Activated CD4-positive, CD25-positive, alpha-beta regulatory T cell treated with anti-CD3 and anti-CD28 coated beads, Interleukin-2, amount 50 U/mL, for 24 hours (primary cell): ENCODE measurements around the gene DTX1.

Experiments used
- ATAC-seq, 2 donors: fragments of 150-1000 bp; cut with Tn5 transposase; one replicate each; pipeline ENCODE4 v1.10.0; 2021; ENCODE audit warnings: mild to moderate bottlenecking in 1 of 2, moderate library complexity in 1 of 2

DTX1 gene

DNA sequence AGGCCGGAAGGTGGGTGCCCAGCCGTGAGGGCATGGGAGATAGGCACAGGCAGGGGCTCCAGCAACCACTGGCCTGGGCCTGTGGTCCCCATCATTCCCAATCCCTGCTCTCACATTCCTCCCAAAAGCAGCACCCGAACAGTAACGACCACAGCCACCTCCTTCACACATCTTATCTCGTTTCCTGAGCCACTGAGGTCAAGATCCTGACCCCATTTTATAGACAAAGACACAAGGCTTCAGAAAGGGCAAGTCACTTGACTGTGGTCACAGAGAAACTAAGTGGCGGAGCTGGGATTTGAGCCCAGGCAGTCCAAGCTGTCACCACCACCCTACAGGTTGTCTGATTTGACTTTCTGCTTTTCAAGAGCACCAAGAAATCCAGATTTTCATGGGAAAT is 38.9 kb downstream of the DTX1 start:
- no peak for ATAC-seq

DNA sequence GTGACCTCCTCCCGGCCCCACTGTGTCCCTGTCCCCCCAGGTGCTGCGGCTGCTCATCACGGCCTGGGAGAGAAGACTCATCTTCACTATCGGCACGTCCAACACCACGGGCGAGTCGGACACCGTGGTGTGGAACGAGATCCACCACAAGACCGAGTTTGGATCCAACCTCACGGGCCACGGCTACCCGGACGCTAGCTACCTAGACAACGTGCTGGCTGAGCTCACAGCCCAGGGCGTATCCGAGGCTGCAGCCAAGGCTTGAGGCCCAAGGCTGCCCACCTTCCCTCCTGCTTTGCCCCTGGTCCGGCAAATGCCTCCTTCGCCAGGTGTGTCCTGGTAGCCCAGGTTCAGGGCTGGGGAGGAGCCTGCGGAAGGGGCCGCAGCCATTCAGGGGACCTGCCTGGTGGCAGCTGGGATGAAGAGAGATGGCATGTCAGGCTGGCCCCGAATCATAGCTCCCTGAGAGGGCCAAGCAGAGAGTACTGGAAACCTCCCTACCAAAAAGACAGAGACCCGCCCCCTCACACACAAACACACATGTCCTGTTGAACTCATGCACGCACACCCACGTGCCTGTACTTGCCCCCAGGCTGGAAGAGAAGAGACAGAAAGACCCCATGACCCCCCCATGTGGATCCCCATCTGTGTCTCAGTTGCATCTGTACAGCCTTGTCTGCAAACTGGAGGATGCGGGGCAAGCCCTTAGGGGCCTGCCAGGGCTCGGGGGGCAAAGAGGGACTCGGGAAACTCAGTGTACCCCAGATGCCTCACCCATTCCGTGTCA is 40.3 kb downstream of the DTX1 start:
- no peak for ATAC-seq

DNA sequence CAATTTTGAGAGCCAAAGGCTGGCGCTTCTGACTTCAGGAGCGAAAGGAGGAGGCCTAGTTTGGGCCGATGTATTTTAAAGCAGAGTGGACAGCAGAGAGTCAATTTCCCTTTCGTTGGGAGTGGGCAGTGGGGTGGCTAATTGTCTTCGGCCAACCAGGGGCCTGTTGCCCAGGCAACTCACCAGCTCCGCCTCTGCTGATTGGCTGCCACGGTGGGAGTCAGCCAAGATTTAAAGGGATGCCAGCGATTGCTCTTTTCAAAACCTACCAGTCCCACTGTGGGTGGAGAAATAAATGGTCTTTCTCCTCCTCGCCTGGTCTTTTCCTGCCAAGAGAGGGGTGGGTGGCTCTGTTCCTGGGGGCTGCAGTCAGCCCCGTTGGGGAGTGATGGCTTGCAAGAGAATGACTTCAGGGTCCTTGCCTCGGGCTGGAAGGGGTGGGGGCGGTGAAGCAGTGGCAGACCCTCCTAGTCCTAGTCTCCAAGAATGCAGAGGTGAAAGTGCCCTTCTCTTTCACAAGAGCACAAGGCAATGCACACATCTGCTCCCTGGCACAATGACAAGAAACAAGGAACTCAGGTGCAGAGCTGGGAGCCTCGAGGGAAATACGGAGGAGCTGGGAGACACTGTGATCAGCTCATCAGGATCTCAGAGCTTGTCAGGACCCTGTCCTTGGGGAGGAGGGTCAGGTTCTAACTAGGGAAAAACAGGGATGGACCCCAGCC is 41.3 kb downstream of the DTX1 start:
- ATAC-seq, result no peak

GRCh38 chr12:113098441-113099028 is 42.0 kb downstream of the DTX1 start:
- ATAC-seq, result peak; percentile 50 to 72

DNA sequence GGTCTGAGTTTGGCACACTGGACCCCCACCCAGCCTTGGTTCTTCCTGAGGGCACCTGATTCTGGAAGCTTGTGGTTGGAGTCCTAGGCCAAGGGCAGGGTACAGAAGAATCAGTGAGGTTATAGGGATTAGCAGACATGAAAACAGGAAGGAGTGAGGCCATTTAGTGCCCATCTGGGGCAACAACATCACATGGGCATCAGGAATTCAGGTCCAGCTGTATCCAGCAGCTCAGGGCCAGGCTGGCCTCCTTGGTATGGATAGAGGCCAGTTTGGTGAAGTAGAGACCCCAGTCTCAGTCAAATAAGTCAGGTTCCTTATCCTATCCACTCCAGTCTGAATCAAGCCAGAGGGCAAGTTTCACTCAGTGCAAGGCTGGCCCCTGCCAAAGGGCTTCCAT is 42.8 kb downstream of the DTX1 start:
- no peak for ATAC-seq

DNA sequence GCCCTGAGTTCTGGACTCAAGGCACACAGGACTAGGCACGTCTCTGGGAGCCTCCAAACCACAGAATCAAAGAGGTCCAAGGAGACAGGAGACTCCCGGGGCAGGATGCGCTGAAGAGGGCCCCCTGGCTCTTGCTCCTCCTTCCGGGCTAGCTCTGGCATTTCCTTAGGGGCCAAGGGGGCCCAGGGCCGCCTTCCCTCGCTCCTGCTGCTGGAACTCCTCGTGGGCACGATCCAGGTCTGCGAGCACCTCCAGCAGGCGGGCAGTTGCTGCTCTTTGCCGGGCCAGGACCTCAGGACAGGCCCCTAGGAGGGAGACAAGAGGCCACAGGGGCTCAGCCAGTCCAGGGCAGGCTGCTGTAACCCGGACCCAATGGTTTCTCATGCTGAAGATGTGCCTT is 43.2 kb downstream of the DTX1 start:
- ATAC-seq, result no peak

DNA sequence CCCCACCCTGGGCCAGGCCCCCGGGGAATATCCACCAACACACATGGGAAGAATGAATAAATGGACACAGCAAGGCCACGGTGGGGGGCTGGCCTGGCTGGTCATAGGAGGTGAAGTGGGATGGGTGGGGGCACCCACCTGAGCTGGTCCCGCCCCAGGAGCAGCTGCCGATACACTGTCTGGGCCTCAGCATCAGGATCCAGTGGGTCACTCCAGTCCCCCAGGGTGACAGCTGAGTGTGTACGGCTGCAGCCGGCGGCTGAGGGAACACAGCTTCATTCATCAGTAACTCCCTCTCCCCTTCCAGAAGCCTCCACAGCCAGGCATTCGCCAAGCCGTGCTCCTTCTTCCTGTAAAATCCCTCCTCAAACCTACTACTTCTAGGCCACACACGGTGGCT is 45.2 kb downstream of the DTX1 start:
- no peak for ATAC-seq

DNA sequence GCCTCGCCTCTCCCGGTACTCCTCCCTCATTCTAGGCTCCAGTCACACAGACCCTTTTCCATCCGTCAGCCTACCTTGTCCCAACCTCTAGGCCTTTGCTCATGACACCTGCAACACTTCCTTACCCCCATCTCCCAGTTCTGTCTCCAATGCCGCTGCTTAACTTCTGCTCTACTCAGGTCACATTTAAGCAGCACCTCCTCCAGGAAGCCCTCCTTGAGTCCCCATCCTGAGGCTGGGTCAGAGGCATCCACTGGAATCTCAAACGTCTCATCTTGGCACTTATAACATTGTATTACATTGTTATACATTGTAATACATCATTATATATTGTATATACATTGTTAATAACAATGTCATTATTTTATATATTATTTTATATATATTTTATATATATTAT is 46.3 kb downstream of the DTX1 start:
- no peak for ATAC-seq

DNA sequence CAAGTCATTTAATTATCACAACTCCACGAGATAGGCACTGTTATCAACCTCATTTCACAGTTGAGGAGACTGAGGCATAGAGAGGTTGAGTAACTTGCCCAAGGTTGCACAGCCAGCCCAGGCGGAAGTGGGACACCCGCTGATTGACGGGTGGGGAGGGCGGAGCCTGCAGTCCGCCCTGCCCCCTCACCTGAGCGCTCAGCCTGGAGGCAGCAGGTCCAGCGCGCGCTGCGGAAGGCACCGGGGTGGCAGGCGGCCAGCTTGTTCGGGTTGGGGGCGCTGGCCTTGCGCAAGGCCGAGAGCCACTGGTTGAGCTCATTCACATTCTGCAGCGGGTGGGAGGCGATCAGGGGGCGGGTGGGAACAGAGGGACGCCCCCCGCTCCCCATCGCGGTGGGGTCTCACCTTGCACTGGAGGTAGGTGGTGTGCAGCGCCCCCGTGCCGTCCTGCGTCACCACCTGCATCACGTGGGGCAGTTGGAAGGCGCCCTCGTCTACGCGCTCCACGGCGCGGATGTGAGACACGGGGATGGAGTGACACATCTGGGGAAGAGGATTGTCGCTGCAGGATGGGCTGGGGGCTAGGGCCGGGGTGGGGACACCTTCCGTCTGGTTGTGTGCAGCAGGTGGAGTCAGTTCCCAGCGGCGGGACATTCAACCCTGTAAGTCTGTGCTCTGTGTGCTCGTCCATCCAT is 47.4 kb downstream of the DTX1 start:
- peak; percentile 93 for ATAC-seq

DNA sequence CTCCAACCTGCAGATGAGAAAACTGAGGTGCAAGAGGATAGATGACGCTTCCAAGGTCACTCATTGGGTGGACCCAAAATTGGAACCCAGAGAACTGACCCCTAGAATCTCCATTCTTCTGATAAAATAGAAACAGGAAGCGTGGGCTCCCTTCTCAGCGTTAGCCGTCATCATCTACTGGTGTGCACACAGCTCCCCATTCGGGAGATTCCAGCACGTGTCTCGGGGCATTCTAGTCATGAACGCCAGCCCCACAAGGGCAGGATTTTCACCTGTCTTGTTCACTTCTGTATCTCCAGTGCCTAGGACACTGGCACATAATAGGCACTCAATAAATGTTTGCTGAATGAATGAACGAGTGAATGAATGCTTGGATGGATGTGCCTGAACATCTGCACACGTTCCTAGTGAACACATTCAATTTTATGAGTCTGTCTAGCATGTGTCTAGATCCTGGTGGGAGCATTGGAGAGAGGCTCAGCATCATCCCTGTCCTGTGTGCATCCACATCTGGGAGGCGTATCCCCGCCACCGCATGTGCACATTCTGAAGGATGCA is 48.5 kb downstream of the DTX1 start:
- no peak for ATAC-seq

DNA sequence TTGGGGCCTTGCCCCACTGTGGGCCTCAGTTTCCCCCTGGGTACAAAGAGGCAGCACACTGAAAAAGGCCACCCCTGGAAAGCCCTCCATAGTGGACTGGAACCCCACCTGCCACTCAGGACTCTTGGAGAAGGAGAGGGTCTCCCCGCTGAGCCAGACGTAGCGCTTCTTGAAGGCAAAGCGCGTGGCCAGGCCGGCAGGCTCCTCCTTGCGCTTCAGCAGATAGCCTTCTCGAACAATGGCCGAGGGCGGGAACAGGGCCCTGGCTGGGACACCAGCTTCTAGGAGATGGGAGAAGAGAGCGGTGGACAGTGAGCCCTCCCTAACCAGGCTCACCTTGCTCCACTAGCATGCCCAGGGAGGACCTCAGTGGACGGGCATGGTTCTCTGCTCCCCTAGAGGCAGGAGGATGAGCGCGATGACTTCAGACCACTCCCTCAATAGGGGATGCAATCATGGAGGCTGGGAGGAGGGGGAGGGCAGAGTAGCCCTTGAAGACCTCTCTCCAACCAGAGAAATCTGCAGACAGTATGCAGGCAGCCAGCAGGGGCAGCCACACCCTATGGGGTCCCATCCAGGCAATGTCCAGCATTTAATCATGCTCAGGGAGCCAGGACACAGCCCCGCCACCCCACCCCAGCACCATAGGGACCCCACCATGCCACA is 49.2 kb downstream of the DTX1 start:
- ATAC-seq, result no peak

GRCh38 chr12:113106361-113106760 is 49.8 kb downstream of the DTX1 start:
- no peak for ATAC-seq

DNA sequence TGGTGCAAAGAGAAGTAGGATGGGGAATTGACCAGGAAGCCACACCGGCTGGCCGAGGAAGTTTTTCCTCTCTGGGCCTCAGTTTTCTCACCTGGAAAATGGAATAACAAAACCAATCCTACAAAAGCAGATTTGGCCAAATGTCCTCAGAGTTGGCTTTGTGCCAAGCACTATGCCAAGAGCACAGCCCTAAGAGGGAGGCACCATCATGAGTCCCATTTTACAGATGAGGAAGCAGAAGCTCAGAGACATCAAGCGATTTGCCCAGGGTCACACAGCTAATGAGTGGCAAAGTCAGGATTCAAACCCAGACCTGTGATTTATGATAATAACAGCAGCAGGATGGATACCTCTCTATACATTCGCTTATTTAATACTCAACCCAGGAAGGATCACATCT is 51.8 kb downstream of the DTX1 start:
- ATAC-seq, result no peak

GRCh38 chr12:113109360-113109759 is 52.8 kb downstream of the DTX1 start:
- no peak for ATAC-seq

DNA sequence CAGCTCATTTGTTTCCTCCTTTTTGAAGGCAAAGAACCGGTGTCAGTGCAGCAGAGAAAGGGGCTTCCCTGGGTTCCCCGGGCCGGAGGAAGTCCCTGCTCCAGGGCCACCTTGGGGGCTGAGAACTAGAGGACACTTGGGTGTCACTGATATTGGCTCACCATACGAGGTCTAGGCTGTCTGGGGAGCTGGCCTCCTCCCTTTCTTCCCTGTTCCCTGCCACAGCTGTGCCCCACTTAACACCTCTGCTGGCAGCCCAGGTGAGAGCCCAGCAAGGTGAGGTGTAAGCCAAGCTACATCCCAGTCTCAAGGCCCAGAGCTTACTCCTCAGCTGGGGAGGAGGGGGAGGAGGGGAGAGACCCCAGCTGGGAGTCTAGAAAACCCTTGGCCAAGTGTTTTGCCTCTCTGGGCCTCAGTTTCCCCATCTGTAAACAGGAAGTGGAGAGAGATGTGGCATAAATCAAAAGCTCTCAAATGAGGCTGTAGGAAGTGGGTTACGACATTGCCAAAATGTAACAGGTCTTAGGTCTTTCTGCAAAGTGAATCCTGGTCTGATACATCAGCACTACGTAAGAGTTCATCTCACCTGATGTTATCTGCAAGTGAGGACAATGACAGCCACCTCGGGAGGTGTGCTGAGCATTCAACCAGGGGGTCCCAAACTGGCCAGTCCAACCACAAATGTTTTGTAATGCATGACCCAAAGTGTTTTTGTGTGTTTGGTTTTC is 53.5 kb downstream of the DTX1 start:
- no peak for ATAC-seq

DNA sequence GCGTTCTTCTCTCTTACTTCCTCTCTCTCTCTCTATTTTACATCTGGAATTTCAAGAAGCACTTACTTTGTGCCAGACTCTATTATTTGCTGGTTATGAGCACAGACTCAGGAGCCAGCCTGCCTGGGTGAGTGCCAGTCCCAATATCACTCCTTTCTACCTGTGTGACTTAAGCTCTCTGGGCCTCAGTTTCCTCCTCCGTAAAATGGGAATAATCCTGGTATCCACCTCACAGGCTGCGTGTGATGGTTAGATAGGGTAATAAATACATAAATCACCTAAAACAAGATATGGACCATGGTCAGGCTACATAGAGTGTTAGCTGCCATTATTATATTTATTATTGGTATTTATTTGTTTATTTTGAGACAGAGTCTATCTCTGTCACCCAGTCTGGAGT is 54.7 kb downstream of the DTX1 start:
- no peak for ATAC-seq

- ATAC-seq, result no peak
These were observed 55.7 kb downstream of the DTX1 start for GRCh38 chr12:113112043-113112899.

DNA sequence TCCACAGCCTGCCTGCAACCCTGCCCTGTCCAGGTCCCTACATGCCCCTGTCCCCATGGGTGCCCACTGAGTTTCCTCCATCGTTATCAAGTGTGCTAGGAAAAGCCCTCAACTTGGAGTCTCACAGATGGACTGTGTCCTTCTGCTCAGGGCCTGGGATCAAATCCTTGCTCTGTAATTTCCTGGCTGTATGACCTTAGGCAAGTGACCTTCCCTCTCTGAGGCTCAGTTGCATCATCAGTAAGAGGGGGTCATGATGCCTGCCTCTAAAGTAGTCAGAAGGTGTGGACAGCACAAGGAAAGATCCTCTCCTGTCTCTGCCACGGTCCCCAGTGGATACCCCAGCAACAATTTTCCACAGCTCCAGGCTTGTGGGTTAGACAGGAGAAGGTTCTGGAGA is 56.9 kb downstream of the DTX1 start:
- no peak for ATAC-seq

GRCh38 chr12:113114447-113115178 is 58.1 kb downstream of the DTX1 start:
- no peak for ATAC-seq
